Suprapubic skin (tissue), 3 donors: ENCODE data around the gene MAN2B1.

Source experiments
- CTCF ChIP-seq, 2 donors: fragments of 200-600 bp in 1 of 2; fragments of 450-650 bp in 1 of 2; sonication (generic) in 1 of 2; IDR thresholded peaks; one replicate each; pipeline ENCODE4 v1.5.1; 2016 to 2019; ENCODE audit warnings: antibody characterized with exemption in 2 of 2, mild to moderate bottlenecking in 1 of 2, moderate library complexity in 1 of 2
- POLR2A ChIP-seq, 2 donors: fragments of 450-650 bp; IDR thresholded peaks; one replicate each; pipeline ENCODE4 v1.6.1; 2017; ENCODE audit warnings: antibody characterized with exemption in 2 of 2, mild to moderate bottlenecking in 2 of 2, moderate library complexity in 2 of 2

- no peak for TF ChIP-seq CTCF (IDR thresholded peaks at IDR 0.05)
- TF ChIP-seq POLR2A (IDR thresholded peaks at IDR 0.05), result no peak
Observed at GRCh38 chr19:12660980-12661379, 5.6 kb downstream of the MAN2B1 start.
